LNCaP clone FGC (cell line): ENCODE results near the gene CNTN4.

Experiments used
- DNase-seq: peaks from one replicate; pipeline ENCODE4 v3.0.0-alpha.2; 2011; ENCODE audit warnings: low read depth
- H3K4me3 ChIP-seq: 2 replicates; pipeline ENCODE4 v1.5.1; 2011; ENCODE audit warnings: mild to moderate bottlenecking, low read depth, low read length, control low read depth
- CTCF ChIP-seq: IDR thresholded peaks from 2 replicates; pipeline ENCODE4 v1.5.1; 2012; ENCODE audit warnings: mild to moderate bottlenecking; ENCODE audit not compliant: control insufficient read depth, insufficient read depth; ENCODE audit errors: extremely low read depth

CNTN4 gene

DNA sequence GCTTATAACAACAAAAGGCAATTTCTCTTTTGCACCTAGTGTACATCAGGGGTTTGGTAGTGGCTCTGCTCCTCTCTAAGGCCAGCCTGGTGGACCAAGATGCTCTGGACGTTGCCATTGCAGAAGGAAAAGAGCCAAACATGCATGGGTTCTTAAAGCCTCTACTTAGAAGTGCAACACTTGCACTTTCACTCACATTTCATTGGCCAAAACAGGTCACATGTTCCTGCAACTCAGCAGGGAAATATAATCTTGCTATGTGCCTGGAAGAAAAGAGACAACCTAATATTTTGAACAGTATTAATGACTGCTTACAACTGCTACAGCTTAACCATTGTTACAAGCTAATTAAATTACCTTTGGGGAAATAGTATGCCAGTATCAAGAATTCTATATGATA lies 828.6 kb downstream of the CNTN4 start:
- H3K4me3 ChIP-seq: no peak overlapping the region
- no peak for DNase-seq
- no peak for TF ChIP-seq CTCF

- TF ChIP-seq CTCF: no peak
- H3K4me3 ChIP-seq: no peak overlapping the region
- no peak for DNase-seq
Observed at GRCh38 chr3:2929574-2929973, 830.9 kb downstream of the CNTN4 start.

GRCh38 chr3:2931265-2931664 lies 832.6 kb downstream of the CNTN4 start:
- no peak for TF ChIP-seq CTCF

DNA sequence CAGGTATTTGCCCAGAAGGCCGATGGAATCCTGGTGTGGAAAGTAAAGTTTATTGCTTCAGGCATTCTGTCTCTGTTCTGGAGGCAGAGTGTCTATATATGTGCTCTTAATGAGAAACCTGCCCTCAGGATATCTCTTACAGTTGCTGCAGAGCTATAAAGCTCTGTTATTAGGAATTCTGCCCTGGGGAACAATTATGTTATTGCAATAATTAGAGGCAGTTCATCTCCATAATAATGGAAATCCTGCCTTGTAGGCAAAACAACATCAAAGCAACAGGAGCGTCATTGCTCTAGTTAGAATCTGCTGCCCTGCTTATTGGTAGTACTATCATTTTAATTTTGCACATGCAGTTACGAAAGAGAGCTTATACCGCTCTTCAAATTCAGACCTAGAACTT lies 835.9 kb downstream of the CNTN4 start:
- DNase-seq: no peak
- TF ChIP-seq CTCF: no peak

More at GRCh38 chr3:2931265-2931664, 832.6 kb downstream of the CNTN4 start:
- no peak for DNase-seq
- no peak overlapping the region for H3K4me3 ChIP-seq

DNA sequence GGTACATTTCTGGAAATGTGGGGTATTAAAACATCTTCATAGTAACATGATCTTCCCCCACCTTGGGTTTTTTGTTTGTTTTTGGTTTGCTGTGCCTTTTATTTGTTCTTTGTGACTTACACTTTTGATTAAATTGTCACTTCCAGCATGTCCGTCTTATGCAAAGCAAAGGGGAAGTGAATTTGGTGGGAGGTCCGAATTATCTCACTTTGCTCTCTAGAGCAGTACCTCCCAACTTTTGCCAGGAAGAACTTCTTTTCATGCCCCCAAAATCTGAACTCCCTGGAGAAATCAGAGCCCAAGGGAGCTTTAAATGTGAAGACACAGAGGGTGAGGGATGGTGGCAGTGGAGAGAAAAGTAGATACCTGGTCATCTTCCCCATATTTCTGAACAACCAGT lies 838.4 kb downstream of the CNTN4 start:
- no peak for TF ChIP-seq CTCF
- H3K4me3 ChIP-seq: no peak overlapping the region
- no peak for DNase-seq

More for the DNA sequence above, 835.9 kb downstream of the CNTN4 start:
- H3K4me3 ChIP-seq: no peak overlapping the region

DNA sequence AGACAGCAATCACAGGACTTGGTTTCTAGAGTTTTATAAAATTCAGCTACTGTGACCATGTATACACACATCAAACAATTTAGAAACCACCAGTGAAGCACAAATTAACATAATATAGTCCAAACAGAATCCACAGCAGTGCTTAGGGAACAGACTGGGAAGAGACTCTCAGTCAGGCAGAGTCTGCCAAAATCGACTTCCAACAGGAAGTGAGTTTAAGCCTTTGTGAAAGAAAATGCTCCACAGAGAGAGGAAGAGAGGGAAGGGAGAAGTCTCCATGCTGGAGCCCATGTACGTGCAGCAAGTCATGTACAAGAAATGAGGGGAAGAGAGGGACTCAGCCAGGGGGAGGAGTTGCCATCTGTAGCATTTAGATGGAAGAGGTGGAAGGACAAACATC lies 838.9 kb downstream of the CNTN4 start:
- no peak overlapping the region for H3K4me3 ChIP-seq
- no peak for TF ChIP-seq CTCF
- no peak for DNase-seq

- no peak for TF ChIP-seq CTCF
- no peak overlapping the region for H3K4me3 ChIP-seq
- DNase-seq: no peak
Observed at GRCh38 chr3:2938711-2939110, 840.0 kb downstream of the CNTN4 start.
